Measurements from ENCODE around the gene PMM2. TPM values are rescaled to one million over a fixed set of nuclear protein-coding genes. Genes with fewer than 3 reads are reported as not detected.

Gene PMM2
- total RNA-seq, 1 donor from 2014 or later: 49.8 TPM

- intact Hi-C loops (cut with micrococcal nuclease): no loop called here
Observed at GRCh38 chr16:8885674-8886592, 88.3 kb downstream of the PMM2 start.

GRCh38 chr16:8886593-8887430 is 89.2 kb downstream of the PMM2 start:
- intact Hi-C loops (cut with micrococcal nuclease): no loop called here

- intact Hi-C loops (cut with micrococcal nuclease): no loop called here
Observed at GRCh38 chr16:8887431-8887765, 89.8 kb downstream of the PMM2 start.

DNA sequence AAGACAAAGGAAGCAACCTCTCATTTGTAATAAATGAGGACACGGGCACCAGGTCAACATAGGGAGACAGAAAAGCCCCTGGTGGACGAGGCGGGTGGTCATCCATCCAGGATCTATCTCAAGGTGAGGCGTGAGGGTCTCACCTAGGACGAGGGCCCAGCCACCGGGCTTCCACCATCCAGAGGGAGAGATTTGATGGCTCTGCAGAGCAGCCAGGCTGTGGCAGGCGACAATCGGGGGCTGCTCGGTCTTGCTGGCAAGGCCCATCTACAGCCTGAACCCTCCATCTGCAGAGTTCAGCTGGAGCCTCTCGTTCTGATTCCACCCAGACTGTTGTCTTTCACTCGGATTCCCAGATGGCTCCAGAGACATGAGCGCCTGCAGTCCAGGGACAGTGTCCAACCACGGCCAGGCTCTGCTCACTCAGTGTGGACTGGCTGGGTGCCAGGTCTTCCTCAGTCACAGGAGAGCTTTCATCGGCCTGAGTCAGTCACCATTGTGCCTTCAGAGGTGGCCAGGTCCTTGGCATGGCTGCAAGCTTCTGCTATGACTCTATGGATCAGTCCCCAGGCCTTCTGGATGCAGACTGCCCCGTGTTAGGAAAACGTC is 90.4 kb downstream of the PMM2 start:
- intact Hi-C loops (cut with micrococcal nuclease): no loop called here

GRCh38 chr16:8888951-8889892 is 91.6 kb downstream of the PMM2 start:
- intact Hi-C loops (cut with micrococcal nuclease): no loop called here

GRCh38 chr16:8889893-8890548 is 92.4 kb downstream of the PMM2 start:
- intact Hi-C loops (cut with micrococcal nuclease): no loop called here

GRCh38 chr16:8890549-8890921 is 92.9 kb downstream of the PMM2 start:
- intact Hi-C loops (cut with micrococcal nuclease): no loop called here

DNA sequence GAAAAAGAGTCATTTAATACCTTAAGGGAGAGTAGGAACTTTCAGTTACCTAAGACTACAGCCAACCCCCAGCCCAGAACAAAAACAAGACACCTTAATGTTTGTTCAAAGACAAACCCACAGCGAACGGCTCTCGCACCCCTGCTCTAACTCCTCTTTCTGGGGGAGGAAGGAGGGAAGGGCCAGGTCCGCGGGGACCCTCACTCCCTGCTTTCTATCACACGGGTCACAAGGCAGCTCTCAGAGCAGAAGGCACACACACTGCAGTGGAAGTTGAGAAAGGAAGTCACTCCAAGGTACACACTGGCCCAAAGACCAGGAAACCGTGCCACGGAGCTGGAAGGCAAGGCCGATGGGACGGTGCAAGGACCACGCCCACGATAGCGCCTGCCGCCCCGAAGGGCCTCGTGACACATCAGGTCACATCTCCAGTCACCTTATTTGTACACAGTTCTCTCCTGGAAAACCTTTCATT is 94.5 kb downstream of the PMM2 start:
- intact Hi-C loops (cut with micrococcal nuclease): no loop called here

GRCh38 chr16:8893426-8893825 is 95.8 kb downstream of the PMM2 start:
- intact Hi-C loops (cut with micrococcal nuclease): no loop called here

DNA sequence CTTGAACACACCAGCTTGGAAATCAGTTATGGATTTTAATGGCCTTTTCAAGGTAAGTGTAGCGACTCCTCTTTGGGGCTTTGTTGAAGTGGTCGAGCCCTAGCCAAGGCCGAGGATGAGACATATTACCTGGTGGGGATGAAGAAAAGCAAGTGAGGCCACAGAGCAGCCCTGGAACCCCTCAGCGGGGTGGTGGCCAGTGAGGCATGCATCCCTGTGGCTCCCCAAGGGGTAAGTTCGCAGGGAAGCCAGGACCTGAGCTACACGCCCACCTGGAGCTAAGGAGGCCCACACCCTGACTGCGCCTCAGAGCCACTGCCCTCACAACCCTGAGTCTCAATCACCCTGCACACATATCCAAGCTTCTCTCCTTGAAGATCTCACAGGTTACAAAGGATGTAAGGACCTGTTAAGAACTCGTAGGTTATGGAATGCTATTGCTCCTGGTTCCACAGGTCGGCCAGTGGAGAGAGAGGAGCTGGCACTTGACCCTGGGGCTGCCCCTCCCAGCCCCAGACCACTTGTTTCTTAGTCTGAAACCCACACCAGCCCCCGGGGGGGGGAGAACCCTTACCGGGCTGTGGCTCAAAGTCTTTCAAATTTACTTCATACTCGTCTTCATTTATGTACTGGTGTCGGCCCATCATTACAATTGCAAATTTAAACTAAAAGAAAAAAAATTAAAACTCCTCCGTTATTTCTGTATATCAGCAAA is 96.5 kb downstream of the PMM2 start:
- intact Hi-C loops (cut with micrococcal nuclease): no loop called here

DNA sequence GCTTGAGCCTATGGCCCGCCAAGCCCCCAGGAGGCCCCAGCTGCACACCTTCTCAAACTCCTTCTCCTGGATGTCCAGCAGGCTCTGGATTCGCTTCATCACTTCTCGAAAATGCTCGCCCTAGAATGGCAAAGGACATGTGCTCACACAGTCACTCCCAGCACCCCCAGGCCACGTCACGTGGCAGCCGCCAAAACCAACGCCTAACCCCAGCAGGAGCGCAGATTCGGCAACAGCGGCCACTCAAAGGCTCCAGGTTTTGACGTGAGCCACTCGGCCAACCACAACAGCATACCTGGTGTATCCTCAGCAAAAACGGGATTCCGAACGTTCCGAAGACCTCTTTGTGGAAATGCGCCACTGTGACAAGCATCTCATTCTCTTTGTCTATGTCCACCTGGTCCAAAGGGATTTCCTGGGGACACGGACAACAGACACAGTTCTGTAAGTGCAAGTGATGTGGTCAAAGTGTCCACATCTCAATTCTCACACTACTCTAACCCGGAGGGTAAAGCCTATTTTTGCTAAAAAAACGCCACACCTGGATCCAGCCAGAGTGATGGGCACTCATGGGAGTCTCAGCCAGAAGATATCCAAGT is 97.2 kb downstream of the PMM2 start:
- intact Hi-C loops (cut with micrococcal nuclease): no loop called here

- intact Hi-C loops (cut with micrococcal nuclease): no loop called here
Observed at GRCh38 chr16:8898660-8899318, 101.2 kb downstream of the PMM2 start.

Other genes with a start within 250 kb of the PMM2 start
- gene TMEM114, start 207.3 kb upstream of the PMM2 start, total RNA-seq: not detected in 2 replicates
- gene METTL22, start 176.1 kb upstream of the PMM2 start, total RNA-seq: 32.5 and 32.9 TPM in 2 replicates
- gene ABAT, start 123.2 kb upstream of the PMM2 start, total RNA-seq: 10.4 and 10.7 TPM in 2 replicates
- gene TMEM186, start 200 bp upstream of the PMM2 start, total RNA-seq: 10.4 and 12.8 TPM in 2 replicates
- 102 and 105 TPM in 2 replicates for gene CARHSP1, start 71.2 kb downstream of the PMM2 start, total RNA-seq
- not detected in 2 replicates for gene LITAFD, start 84.5 kb downstream of the PMM2 start, total RNA-seq
- 177 and 181 TPM in 2 replicates for gene USP7, start 166.1 kb downstream of the PMM2 start, total RNA-seq

Measured in T-helper 1 cell treated with Interleukin-12 subunit alpha and Interleukin-12 subunit beta and Interleukin-4 antibody, amounts not matched to agents 30 ng/mL and 1 ng/mL, for 36 hours (primary cell).